HFFc6 (cell line): Measurements from ENCODE around the gene ADCY2. TPM values are rescaled to one million over a fixed set of nuclear protein-coding genes. Genes with fewer than 3 reads are reported as not detected.

Experiments
- DNase-seq: peaks from one replicate; pipeline ENCODE4 v3.0.0-alpha.2; 2018
- H3K27ac Mint-ChIP-seq: 2 replicates; pipeline ENCODE4 v1.8.0; 2020; ENCODE audit warnings: mild to moderate bottlenecking, mixed read lengths
- H3K27me3 Mint-ChIP-seq: 2 replicates; pipeline ENCODE4 v1.8.0; 2021; ENCODE audit warnings: mild to moderate bottlenecking, moderate library complexity, mixed read lengths; ENCODE audit not compliant: insufficient read depth
- H3K36me3 Mint-ChIP-seq: 2 replicates; pipeline ENCODE4 v1.8.0; 2021; ENCODE audit warnings: low read depth, mixed read lengths
- H3K4me1 Mint-ChIP-seq: 2 replicates; pipeline ENCODE4 v1.8.0; 2020; ENCODE audit warnings: low read depth, mixed read lengths
- H3K4me3 Mint-ChIP-seq: 2 replicates; pipeline ENCODE4 v1.8.0; 2020; ENCODE audit warnings: mild to moderate bottlenecking, moderate library complexity, mixed read lengths
- H3K9me3 Mint-ChIP-seq: 2 replicates; pipeline ENCODE4 v1.8.0; 2020; ENCODE audit warnings: mild to moderate bottlenecking, mixed read lengths
- CTCF ChIP-seq: fragments of 200-600 bp; sonication (generic); IDR thresholded peaks from 2 replicates; pipeline ENCODE4 v1.5.0; 2021; ENCODE audit warnings: antibody characterized with exemption, mild to moderate bottlenecking
- total RNA-seq, 6 experiments: library from RNA; stranded (reverse); fragmentation: NEBNext Ultra II Directional; extraction: Animal tissue kit (Norgen Biotek cat#: 25700); gene quantifications; 2 replicates in 1 of 6; 3 replicates in 5 of 6; pipeline ENCODE4 v1.2.3, GENCODE V29; 2021

ADCY2 gene
- total RNA-seq, 6 experiments from 2014 or later: not detected

GRCh38 chr5:7848296-7848695, 452.4 kb downstream of the ADCY2 start:
- H3K4me1 Mint-ChIP-seq: no peaks in the 10 kb centered on the region
- peaks cover 38% of the 10 kb centered on the region for H3K27me3 Mint-ChIP-seq
- H3K4me3 Mint-ChIP-seq: no peak overlapping the region
- no peak for TF ChIP-seq CTCF
- H3K36me3 Mint-ChIP-seq: no peaks in the 10 kb centered on the region
- no peak for DNase-seq
- no peaks in the 10 kb centered on the region for H3K9me3 Mint-ChIP-seq
- no peak overlapping the region for H3K27ac Mint-ChIP-seq

- Mint-ChIP-seq H3K4me1 (no peaks in the 10 kb centered on the region), H3K27me3 (peaks cover 41% of the 10 kb centered on the region), H3K36me3 (no peaks in the 10 kb centered on the region), H3K27ac (no peak overlapping the region), H3K4me3 (peak overlapping the region; percentile 11; the same call in 1 of the 2 replicates), H3K9me3 (no peaks in the 10 kb centered on the region)
- TF ChIP-seq CTCF: peak; percentile 16; the same call in 1 of the 2 replicates
- DNase-seq: no peak
These were observed 453.9 kb downstream of the ADCY2 start for GRCh38 chr5:7849681-7850394.

GRCh38 chr5:7850395-7851239, 454.7 kb downstream of the ADCY2 start, which contains the start of gene CFAP90:
CFAP90 (minus strand) TSS chr5:7851133; CDS start chr5:7851021, 112 bp downstream.
- Mint-ChIP-seq H3K4me3 (peak within 1 kb of the TSS; percentile 54; the same call in 1 of the 2 replicates), H3K4me1 (no peaks in the 10 kb centered on the region), H3K9me3 (no peaks in the 10 kb centered on the region), H3K27ac (no peak within 1 kb of the TSS), H3K27me3 (peaks cover 39% of the 10 kb centered on the region), H3K36me3 (no peaks in the 10 kb centered on the region)
- no peak for DNase-seq
- no peak for TF ChIP-seq CTCF

- H3K9me3 Mint-ChIP-seq: no peaks in the 10 kb centered on the region
- no peaks in the 10 kb centered on the region for H3K36me3 Mint-ChIP-seq
- no peak for TF ChIP-seq CTCF
- peaks cover 38% of the 10 kb centered on the region for H3K27me3 Mint-ChIP-seq
- DNase-seq: no peak
- H3K4me3 Mint-ChIP-seq: peak overlapping the region; percentile 54; the same call in 1 of the 2 replicates
- no peak overlapping the region for H3K27ac Mint-ChIP-seq
- H3K4me1 Mint-ChIP-seq: no peaks in the 10 kb centered on the region
These were observed 455.3 kb downstream of the ADCY2 start for GRCh38 chr5:7851240-7851592.

GRCh38 chr5:7851617-7852289, 455.8 kb downstream of the ADCY2 start:
- H3K4me1 Mint-ChIP-seq: no peaks in the 10 kb centered on the region
- H3K36me3 Mint-ChIP-seq: no peaks in the 10 kb centered on the region
- H3K9me3 Mint-ChIP-seq: no peaks in the 10 kb centered on the region
- TF ChIP-seq CTCF: no peak
- peaks cover 33% of the 10 kb centered on the region for H3K27me3 Mint-ChIP-seq
- no peak overlapping the region for H3K27ac Mint-ChIP-seq
- H3K4me3 Mint-ChIP-seq: no peak overlapping the region
- DNase-seq: no peak
